Epithelial cell of prostate (primary cell): ENCODE data around the gene TRIP13.

Experiments used
- DNase-seq: peaks from one replicate; pipeline ENCODE4 v3.0.0-alpha.2; 2011; ENCODE audit warnings: low read depth, low spot score
- H3K27ac ChIP-seq: fragments of 450-650 bp; 2 replicates; pipeline ENCODE4 v1.5.1; 2017; ENCODE audit warnings: mild to moderate bottlenecking

The TRIP13 gene

GRCh38 chr5:947626-948471 is 55.2 kb downstream of the TRIP13 start:
- no peak overlapping the region for H3K27ac ChIP-seq
- no peak for DNase-seq

- no peak for DNase-seq
- H3K27ac ChIP-seq = no peak overlapping the region
These were observed 56.0 kb downstream of the TRIP13 start for GRCh38 chr5:948472-949274.

- no peak for DNase-seq
- H3K27ac ChIP-seq = no peak overlapping the region
These were observed 56.5 kb downstream of the TRIP13 start for GRCh38 chr5:949275-949543.

- no peak for DNase-seq
- no peak overlapping the region for H3K27ac ChIP-seq
These were observed 57.3 kb downstream of the TRIP13 start for GRCh38 chr5:949815-950560.

- H3K27ac ChIP-seq = no peak overlapping the region
These were observed 59.4 kb downstream of the TRIP13 start for GRCh38 chr5:951940-952596.

GRCh38 chr5:952597-953271 is 60.0 kb downstream of the TRIP13 start:
- DNase-seq = no peak

More at GRCh38 chr5:951940-952596, 59.4 kb downstream of the TRIP13 start:
- no peak for DNase-seq

GRCh38 chr5:953535-954449 is 61.1 kb downstream of the TRIP13 start:
- no peak for DNase-seq
- H3K27ac ChIP-seq = no peak overlapping the region

More at GRCh38 chr5:952597-953271, 60.0 kb downstream of the TRIP13 start:
- no peak overlapping the region for H3K27ac ChIP-seq

- DNase-seq = no peak
These were observed 63.4 kb downstream of the TRIP13 start for GRCh38 chr5:955886-956761.

GRCh38 chr5:956941-957747 is 64.5 kb downstream of the TRIP13 start:
- H3K27ac ChIP-seq = no peak overlapping the region
- DNase-seq = no peak

More at GRCh38 chr5:955886-956761, 63.4 kb downstream of the TRIP13 start:
- H3K27ac ChIP-seq = no peak overlapping the region

GRCh38 chr5:957748-958485 is 65.2 kb downstream of the TRIP13 start:
- H3K27ac ChIP-seq = no peak overlapping the region
- DNase-seq = no peak

- no peak for DNase-seq
- no peak overlapping the region for H3K27ac ChIP-seq
These were observed 66.3 kb downstream of the TRIP13 start for GRCh38 chr5:958701-959571.

- H3K27ac ChIP-seq = no peak overlapping the region
- DNase-seq = no peak
These were observed 67.2 kb downstream of the TRIP13 start for GRCh38 chr5:959581-960531.

- DNase-seq = no peak
- no peak overlapping the region for H3K27ac ChIP-seq
These were observed 67.9 kb downstream of the TRIP13 start for GRCh38 chr5:960551-960950.

GRCh38 chr5:961002-961710 is 68.5 kb downstream of the TRIP13 start:
- no peak for DNase-seq

More at GRCh38 chr5:961002-961710, 68.5 kb downstream of the TRIP13 start:
- H3K27ac ChIP-seq = no peak overlapping the region
